ENCODE results near the gene TRIP12.

- TF ChIP-seq SMC3 (IDR thresholded peaks at IDR 0.05; ENCODE audit: low read depth, low read length): no peak
- TF ChIP-seq CTCF (IDR thresholded peaks at IDR 0.05): no peak
- TF ChIP-seq REST (IDR thresholded peaks at IDR 0.05; ENCODE audit: low read depth, low read length): no peak
- TF ChIP-seq RAD21 (IDR thresholded peaks at IDR 0.05; ENCODE audit: low read length): no peak
- TF ChIP-seq EZH2phosphoT487 (IDR thresholded peaks at IDR 0.05; ENCODE audit: borderline replicate concordance, low read depth): no peak
- no peak for TF ChIP-seq EP300 (IDR thresholded peaks at IDR 0.05; ENCODE audit: borderline replicate concordance in 1 of 2, low read depth in 1 of 2, low read length in 1 of 2)
These were observed 111.0 kb downstream of the TRIP12 start for GRCh38 chr2:229810786-229811185.

Measured in SK-N-SH (cell line).